SK-N-SH (cell line): ENCODE data around the gene IL11. TPM values are rescaled to one million over a fixed set of nuclear protein-coding genes. Genes with fewer than 3 reads are reported as not detected.

ENCODE experiments used
- CTCF ChIA-PET: fragments of 300-600, 350-600 bp; formaldehyde crosslinking; extraction: SDS; loops from one replicate; lab custom pipeline; 2021; lab: Yijun Ruan, JAX
- POLR2A ChIA-PET: fragments of 350-600 bp; sonication (Branson Sonifier 250); formaldehyde crosslinking; extraction: SDS; loops from one replicate; lab custom pipeline; 2020; ENCODE audit warnings: antibody characterized with exemption, inconsistent platforms; lab: Yijun Ruan, JAX
- DNase-seq: peaks from one replicate; pipeline ENCODE4 v3.0.0; 2012
- H2AFZ ChIP-seq: fragments of 200-600 bp; sonication (generic); 2 replicates; pipeline ENCODE4 v1.8.1; 2016; ENCODE audit warnings: antibody characterized with exemption, mild to moderate bottlenecking, low read depth
- H3F3A ChIP-seq: fragments of 200-600 bp; sonication (generic); replicated peaks from 2 replicates; pipeline ENCODE3; 2016; ENCODE audit warnings: antibody characterized with exemption, mild to moderate bottlenecking; ENCODE audit not compliant: insufficient read depth
- H3K27ac ChIP-seq, 2 experiments: fragments of 200-500 bp in 1 of 2; fragments of 200-600 bp in 1 of 2; sonication (Bioruptor generic) in 1 of 2; sonication (generic), shearing (Covaris generic) in 1 of 2; 2 replicates each; pipeline versions ENCODE4 v1.5.1 to v1.6.1; 2014 to 2016; ENCODE audit warnings: low read depth in 2 of 2, inconsistent platforms in 1 of 2, low read length in 1 of 2, mild to moderate bottlenecking in 1 of 2, mixed read lengths in 1 of 2
- H3K27me3 ChIP-seq: fragments of 200-600 bp; sonication (generic), shearing (Covaris generic); 2 replicates; pipeline ENCODE4 v1.6.1; 2016; ENCODE audit warnings: mixed run types; ENCODE audit not compliant: insufficient read depth
- H3K36me3 ChIP-seq, 2 experiments: fragments of 200-500 bp in 1 of 2; fragments of 200-600 bp in 1 of 2; sonication (Bioruptor generic) in 1 of 2; sonication (generic) in 1 of 2; replicated peaks in 1 of 2; 2 replicates each; pipeline versions ENCODE3 to v1.5.1; 2014 to 2016; ENCODE audit warnings: low read length in 1 of 2, mild to moderate bottlenecking in 1 of 2; ENCODE audit not compliant: insufficient read depth in 2 of 2, control insufficient read depth in 1 of 2
- H3K4me1 ChIP-seq, 2 experiments: fragments of 200-500 bp in 1 of 2; fragments of 200-600 bp in 1 of 2; sonication (Bioruptor generic) in 1 of 2; sonication (generic), shearing (Covaris generic) in 1 of 2; 2 replicates each; pipeline versions ENCODE4 v1.5.1 to v1.6.1; 2014 to 2016; ENCODE audit warnings: low read depth in 1 of 2, low read length in 1 of 2, mixed run types in 1 of 2; ENCODE audit not compliant: insufficient read depth in 2 of 2, control insufficient read depth in 1 of 2
- H3K4me2 ChIP-seq: fragments of 200-600 bp; sonication (generic), shearing (Covaris generic); 2 replicates; pipeline ENCODE4 v1.6.1; 2017; ENCODE audit warnings: mixed run types
- H3K4me3 ChIP-seq, 2 experiments: fragments of 200-500 bp in 1 of 2; fragments of 200-600 bp in 1 of 2; sonication (Bioruptor generic) in 1 of 2; sonication (generic), shearing (Covaris generic) in 1 of 2; 2 replicates each; pipeline versions ENCODE4 v1.5.1 to v1.8.1; 2014 to 2016; ENCODE audit warnings: low read depth in 2 of 2, inconsistent platforms in 1 of 2, low read length in 1 of 2, mild to moderate bottlenecking in 1 of 2, mixed read lengths in 1 of 2, moderate library complexity in 1 of 2
- H3K79me2 ChIP-seq: fragments of 200-600 bp; sonication (generic); 2 replicates; pipeline ENCODE4 v1.8.1; 2017; ENCODE audit warnings: mild to moderate bottlenecking; ENCODE audit not compliant: insufficient read depth
- H3K9ac ChIP-seq: fragments of 200-600 bp; sonication (generic); 2 replicates; pipeline ENCODE4 v1.6.1; 2017; ENCODE audit warnings: mixed run types
- H3K9me2 ChIP-seq: fragments of 200-600 bp; sonication (generic); 2 replicates; pipeline ENCODE4 v1.6.1; 2017; ENCODE audit warnings: mixed run types
- H3K9me3 ChIP-seq: fragments of 200-600 bp; sonication (generic); 2 replicates; pipeline ENCODE4 v1.6.1; 2017; ENCODE audit warnings: mixed run types, mild to moderate bottlenecking, moderate library complexity
- H4K20me1 ChIP-seq: fragments of 200-600 bp; sonication (generic); 2 replicates; pipeline ENCODE4 v1.6.1; 2017; ENCODE audit warnings: mild to moderate bottlenecking, mixed run types; ENCODE audit not compliant: insufficient read depth
- GABPA ChIP-seq: IDR thresholded peaks from 2 replicates; pipeline ENCODE4 v1.4.0; 2012; ENCODE audit warnings: low read depth, mild to moderate bottlenecking
- MEF2A ChIP-seq: IDR thresholded peaks from 2 replicates; pipeline ENCODE4 v1.4.0; 2012; ENCODE audit warnings: low read depth, borderline replicate concordance
- MXI1 ChIP-seq: IDR thresholded peaks from 2 replicates; pipeline ENCODE4 v1.6.1; 2012; ENCODE audit warnings: mild to moderate bottlenecking, low read depth, low read length, improper control_type of control experiment
- NFIC ChIP-seq: IDR thresholded peaks from 2 replicates; pipeline ENCODE4 v1.4.0; 2012; ENCODE audit warnings: borderline replicate concordance
- RAD21 ChIP-seq: IDR thresholded peaks from 2 replicates; pipeline ENCODE4 v1.6.1; 2012; ENCODE audit warnings: mild to moderate bottlenecking, low read length
- SMC3 ChIP-seq: IDR thresholded peaks from 2 replicates; pipeline ENCODE4 v1.6.1; 2012; ENCODE audit warnings: low read depth, low read length, improper control_type of control experiment
- TAF1 ChIP-seq: IDR thresholded peaks from 2 replicates; pipeline ENCODE4 v1.6.1; 2012; ENCODE audit warnings: low read depth, mild to moderate bottlenecking, low read length, moderate library complexity, borderline replicate concordance
- TEAD4 ChIP-seq: IDR thresholded peaks from 2 replicates; pipeline ENCODE4 v1.4.0; 2012; ENCODE audit warnings: mild to moderate bottlenecking, borderline replicate concordance; ENCODE audit not compliant: insufficient read depth
- WGBS: methylation state at CpG from one replicate; pipeline ENCODE4 v1.1.6; 2017; ENCODE audit warnings: low lambda C conversion rate; 5-methylcytosine and 5-hydroxymethylcytosine counted together
- polyA plus RNA-seq, 3 experiments: library from polyadenylated mRNA; depleted of rRNA; stranded (reverse); fragments of >200 nt; gene quantifications; 2 replicates each; pipeline ENCODE4 v1.2.3, GENCODE V29; 2012
- TF ChIP-seq, protein P1 (sequence below): IDR thresholded peaks from 2 replicates; pipeline ENCODE4 v1.6.1; 2012; ENCODE audit warnings: mild to moderate bottlenecking, low read depth, low read length, moderate library complexity
- TF ChIP-seq, protein P2 (sequence below): fragments of 150-350 bp; IDR thresholded peaks from 2 replicates; pipeline ENCODE4 v1.6.1; 2016; ENCODE audit warnings: mild to moderate bottlenecking, low read depth, low read length
- TF ChIP-seq, protein P3 (sequence below): IDR thresholded peaks from 2 replicates; pipeline ENCODE4 v1.4.0; 2012; ENCODE audit warnings: low read depth, borderline replicate concordance
- TF ChIP-seq, protein P4 (sequence below): IDR thresholded peaks from 2 replicates; pipeline ENCODE4; 2012
- TF ChIP-seq, protein P5 (sequence below): IDR thresholded peaks from 2 replicates; pipeline ENCODE4 v1.4.0; 2012; ENCODE audit warnings: low read depth, borderline replicate concordance
- TF ChIP-seq, protein P6 (sequence below): IDR thresholded peaks from 2 replicates; pipeline ENCODE4 v1.4.0; 2012; ENCODE audit warnings: low read depth

Gene IL11
- polyA plus RNA-seq, 1 of the 3 experiments (the other 2 are of a cell fraction) = 13.2 TPM

DNA sequence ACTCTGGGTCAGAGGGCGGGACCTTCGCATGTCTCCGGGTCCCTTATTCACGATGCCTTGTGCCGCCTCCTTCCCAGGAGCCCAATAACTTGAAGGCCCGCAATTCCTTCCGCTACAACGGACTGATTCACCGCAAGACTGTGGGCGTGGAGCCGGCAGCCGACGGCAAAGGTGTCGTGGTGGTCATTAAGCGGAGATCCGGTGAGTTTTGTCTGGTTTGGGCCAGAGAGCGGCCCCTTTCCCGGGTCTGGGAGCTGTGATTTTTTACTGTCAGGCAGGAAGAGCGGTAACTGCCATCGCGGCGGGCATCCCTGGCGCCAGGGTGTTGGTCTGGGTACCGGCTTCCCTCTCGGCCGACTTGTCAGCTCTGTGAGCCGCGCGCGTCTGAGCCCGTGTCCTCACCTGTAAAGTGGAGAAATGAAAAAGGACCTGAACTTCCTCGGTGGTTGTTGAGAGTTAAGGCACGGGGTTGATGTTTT lies 16.3 kb upstream of the IL11 start:
- WGBS = 0% methylated on average over 15 of the region's 33 CpGs
- Histone ChIP-seq H3K27me3 (no peaks in the 10 kb centered on the region), H4K20me1 (peaks cover 56% of the 10 kb centered on the region), H3K9me2 (no peaks in the 10 kb centered on the region), H3F3A (peaks cover 35% of the 10 kb centered on the region), H3K4me2 (peak overlapping the region; percentile 100), H3K9me3 (no peaks in the 10 kb centered on the region), H3K27ac (peak overlapping the region; percentile 81 to 98; a peak in 2 of 4 replicates), H3K36me3 (peaks cover 40 to 43% of the 10 kb centered on the region in 2 experiments), H3K79me2 (peaks cover 48% of the 10 kb centered on the region), H2AFZ (no peak overlapping the region), H3K4me1 (peaks cover 25 to 56% of the 10 kb centered on the region in 2 experiments; a peak in 3 of 4 replicates), H3K4me3 (peak overlapping the region; percentile 86 to 97), H3K9ac (peak overlapping the region; percentile 97)
- CTCF ChIA-PET = interaction anchor here (0.7 to 5.3 kb wide), 4 partner anchors 32 to 245 kb away, joined by 3 to 22 read pairs (median 14); no protein-coding TSS in a partner anchor
- TF ChIP-seq MXI1 (peak; percentile 39), NFIC (no peak), TEAD4 (no peak), TAF1 (no peak), MEF2A (no peak), SMC3 (no peak), GABPA (no peak), RAD21 (no peak)
- TF ChIP-seq, protein P1, sequence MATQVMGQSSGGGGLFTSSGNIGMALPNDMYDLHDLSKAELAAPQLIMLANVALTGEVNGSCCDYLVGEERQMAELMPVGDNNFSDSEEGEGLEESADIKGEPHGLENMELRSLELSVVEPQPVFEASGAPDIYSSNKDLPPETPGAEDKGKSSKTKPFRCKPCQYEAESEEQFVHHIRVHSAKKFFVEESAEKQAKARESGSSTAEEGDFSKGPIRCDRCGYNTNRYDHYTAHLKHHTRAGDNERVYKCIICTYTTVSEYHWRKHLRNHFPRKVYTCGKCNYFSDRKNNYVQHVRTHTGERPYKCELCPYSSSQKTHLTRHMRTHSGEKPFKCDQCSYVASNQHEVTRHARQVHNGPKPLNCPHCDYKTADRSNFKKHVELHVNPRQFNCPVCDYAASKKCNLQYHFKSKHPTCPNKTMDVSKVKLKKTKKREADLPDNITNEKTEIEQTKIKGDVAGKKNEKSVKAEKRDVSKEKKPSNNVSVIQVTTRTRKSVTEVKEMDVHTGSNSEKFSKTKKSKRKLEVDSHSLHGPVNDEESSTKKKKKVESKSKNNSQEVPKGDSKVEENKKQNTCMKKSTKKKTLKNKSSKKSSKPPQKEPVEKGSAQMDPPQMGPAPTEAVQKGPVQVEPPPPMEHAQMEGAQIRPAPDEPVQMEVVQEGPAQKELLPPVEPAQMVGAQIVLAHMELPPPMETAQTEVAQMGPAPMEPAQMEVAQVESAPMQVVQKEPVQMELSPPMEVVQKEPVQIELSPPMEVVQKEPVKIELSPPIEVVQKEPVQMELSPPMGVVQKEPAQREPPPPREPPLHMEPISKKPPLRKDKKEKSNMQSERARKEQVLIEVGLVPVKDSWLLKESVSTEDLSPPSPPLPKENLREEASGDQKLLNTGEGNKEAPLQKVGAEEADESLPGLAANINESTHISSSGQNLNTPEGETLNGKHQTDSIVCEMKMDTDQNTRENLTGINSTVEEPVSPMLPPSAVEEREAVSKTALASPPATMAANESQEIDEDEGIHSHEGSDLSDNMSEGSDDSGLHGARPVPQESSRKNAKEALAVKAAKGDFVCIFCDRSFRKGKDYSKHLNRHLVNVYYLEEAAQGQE = no peak
- TF ChIP-seq, protein P2, sequence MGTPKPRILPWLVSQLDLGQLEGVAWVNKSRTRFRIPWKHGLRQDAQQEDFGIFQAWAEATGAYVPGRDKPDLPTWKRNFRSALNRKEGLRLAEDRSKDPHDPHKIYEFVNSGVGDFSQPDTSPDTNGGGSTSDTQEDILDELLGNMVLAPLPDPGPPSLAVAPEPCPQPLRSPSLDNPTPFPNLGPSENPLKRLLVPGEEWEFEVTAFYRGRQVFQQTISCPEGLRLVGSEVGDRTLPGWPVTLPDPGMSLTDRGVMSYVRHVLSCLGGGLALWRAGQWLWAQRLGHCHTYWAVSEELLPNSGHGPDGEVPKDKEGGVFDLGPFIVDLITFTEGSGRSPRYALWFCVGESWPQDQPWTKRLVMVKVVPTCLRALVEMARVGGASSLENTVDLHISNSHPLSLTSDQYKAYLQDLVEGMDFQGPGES = no peak
- TF ChIP-seq, protein P3, sequence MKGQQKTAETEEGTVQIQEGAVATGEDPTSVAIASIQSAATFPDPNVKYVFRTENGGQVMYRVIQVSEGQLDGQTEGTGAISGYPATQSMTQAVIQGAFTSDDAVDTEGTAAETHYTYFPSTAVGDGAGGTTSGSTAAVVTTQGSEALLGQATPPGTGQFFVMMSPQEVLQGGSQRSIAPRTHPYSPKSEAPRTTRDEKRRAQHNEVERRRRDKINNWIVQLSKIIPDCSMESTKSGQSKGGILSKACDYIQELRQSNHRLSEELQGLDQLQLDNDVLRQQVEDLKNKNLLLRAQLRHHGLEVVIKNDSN = no peak
- TF ChIP-seq, protein P4, sequence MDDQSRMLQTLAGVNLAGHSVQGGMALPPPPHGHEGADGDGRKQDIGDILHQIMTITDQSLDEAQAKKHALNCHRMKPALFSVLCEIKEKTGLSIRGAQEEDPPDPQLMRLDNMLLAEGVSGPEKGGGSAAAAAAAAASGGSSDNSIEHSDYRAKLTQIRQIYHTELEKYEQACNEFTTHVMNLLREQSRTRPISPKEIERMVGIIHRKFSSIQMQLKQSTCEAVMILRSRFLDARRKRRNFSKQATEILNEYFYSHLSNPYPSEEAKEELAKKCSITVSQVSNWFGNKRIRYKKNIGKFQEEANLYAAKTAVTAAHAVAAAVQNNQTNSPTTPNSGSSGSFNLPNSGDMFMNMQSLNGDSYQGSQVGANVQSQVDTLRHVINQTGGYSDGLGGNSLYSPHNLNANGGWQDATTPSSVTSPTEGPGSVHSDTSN = 0 out of 2 replicates have a peak, but pooled peaks have one; percentile 4
- TF ChIP-seq, protein P5, sequence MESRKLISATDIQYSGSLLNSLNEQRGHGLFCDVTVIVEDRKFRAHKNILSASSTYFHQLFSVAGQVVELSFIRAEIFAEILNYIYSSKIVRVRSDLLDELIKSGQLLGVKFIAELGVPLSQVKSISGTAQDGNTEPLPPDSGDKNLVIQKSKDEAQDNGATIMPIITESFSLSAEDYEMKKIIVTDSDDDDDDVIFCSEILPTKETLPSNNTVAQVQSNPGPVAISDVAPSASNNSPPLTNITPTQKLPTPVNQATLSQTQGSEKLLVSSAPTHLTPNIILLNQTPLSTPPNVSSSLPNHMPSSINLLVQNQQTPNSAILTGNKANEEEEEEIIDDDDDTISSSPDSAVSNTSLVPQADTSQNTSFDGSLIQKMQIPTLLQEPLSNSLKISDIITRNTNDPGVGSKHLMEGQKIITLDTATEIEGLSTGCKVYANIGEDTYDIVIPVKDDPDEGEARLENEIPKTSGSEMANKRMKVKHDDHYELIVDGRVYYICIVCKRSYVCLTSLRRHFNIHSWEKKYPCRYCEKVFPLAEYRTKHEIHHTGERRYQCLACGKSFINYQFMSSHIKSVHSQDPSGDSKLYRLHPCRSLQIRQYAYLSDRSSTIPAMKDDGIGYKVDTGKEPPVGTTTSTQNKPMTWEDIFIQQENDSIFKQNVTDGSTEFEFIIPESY = no peak
- TF ChIP-seq, protein P6, sequence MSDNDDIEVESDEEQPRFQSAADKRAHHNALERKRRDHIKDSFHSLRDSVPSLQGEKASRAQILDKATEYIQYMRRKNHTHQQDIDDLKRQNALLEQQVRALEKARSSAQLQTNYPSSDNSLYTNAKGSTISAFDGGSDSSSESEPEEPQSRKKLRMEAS = peak; percentile 23; the same call in 1 of the 2 replicates
- DNase-seq = no peak
- POLR2A ChIA-PET = interaction anchor here (1.0 kb wide), 1 partner anchor 13 kb away, joined by 3 read pairs; no protein-coding TSS in a partner anchor
